HepG2 (cell line): ENCODE measurements around the gene CCND1. TPM values are rescaled to one million over a fixed set of nuclear protein-coding genes. Genes with fewer than 3 reads are reported as not detected.

ENCODE experiments used
- AHDC1 ChIP-seq: sonication (generic); formaldehyde crosslinking; IDR thresholded peaks from 2 replicates; pipeline ENCODE4 v1.5.1; 2020; ENCODE audit warnings: mild to moderate bottlenecking, missing genetic modification reagents, borderline replicate concordance
- ARID4A ChIP-seq: sonication (generic); formaldehyde crosslinking; IDR thresholded peaks from 2 replicates; pipeline ENCODE4 v1.5.0; 2020; ENCODE audit warnings: mild to moderate bottlenecking, missing genetic modification reagents, borderline replicate concordance
- GATAD1 ChIP-seq: IDR thresholded peaks from 2 replicates; pipeline ENCODE4 v1.6.1; 2016; ENCODE audit warnings: missing genetic modification reagents, missing compliant biosample characterization
- IRX3 ChIP-seq: sonication (generic); formaldehyde crosslinking; IDR thresholded peaks from 2 replicates; pipeline ENCODE4 v1.8.1; 2023; ENCODE audit warnings: mild to moderate bottlenecking, low read depth, missing genetic modification reagents, borderline replicate concordance
- MXD3 ChIP-seq: IDR thresholded peaks from 2 replicates; pipeline ENCODE4 v1.6.1; 2016; ENCODE audit warnings: mild to moderate bottlenecking, missing biosample characterization, missing genetic modification reagents
- RBM22 ChIP-seq: fragments of 200-400 bp; formaldehyde crosslinking; optimal IDR thresholded peaks from 2 replicates; pipeline ENCODE3; 2017; ENCODE audit warnings: mild to moderate bottlenecking, low read length, moderate library complexity
- ZBTB33 ChIP-seq: sonication (generic); formaldehyde crosslinking; IDR thresholded peaks from 2 replicates; pipeline ENCODE4 v1.4.0; 2020; ENCODE audit warnings: missing genetic modification reagents
- ZMYM3 ChIP-seq: sonication (generic); formaldehyde crosslinking; IDR thresholded peaks from 2 replicates; pipeline ENCODE4 v1.5.1; 2020; ENCODE audit warnings: mild to moderate bottlenecking, missing genetic modification reagents
- ZNF10 ChIP-seq: sonication (generic); formaldehyde crosslinking; IDR thresholded peaks from 2 replicates; pipeline ENCODE4 v1.4.0; 2020; ENCODE audit warnings: mild to moderate bottlenecking, low read depth, missing genetic modification reagents, borderline replicate concordance
- ZNF280D ChIP-seq: sonication (generic); formaldehyde crosslinking; IDR thresholded peaks from 2 replicates; pipeline ENCODE4 v1.5.1; 2020; ENCODE audit warnings: mild to moderate bottlenecking, missing genetic modification reagents
- ZNF546 ChIP-seq: sonication (generic); formaldehyde crosslinking; conservative IDR thresholded peaks from 2 replicates; pipeline ENCODE4 v1.8.1; 2023; ENCODE audit warnings: mild to moderate bottlenecking, missing genetic modification reagents
- ZNF549 ChIP-seq: sonication (generic); formaldehyde crosslinking; IDR thresholded peaks from 2 replicates; pipeline ENCODE4 v1.5.0; 2020; ENCODE audit warnings: missing genetic modification reagents
- polyA plus RNA-seq, 8 experiments: library from polyadenylated mRNA; depleted of rRNA in 3 of 8; stranded (reverse) in 7 of 8; unstranded in 1 of 8; fragments of >200 nt; fragmentation: Illumina TruSeq in 4 of 8; extraction: Trizol in 4 of 8; gene quantifications; 2 replicates each; pipeline versions ENCODE4 v1.2.1 to v1.2.3, GENCODE V29; 2011 to 2016; ENCODE audit warnings: low read depth in 4 of 8, missing spikeins in 1 of 8, mixed read lengths in 1 of 8; ENCODE audit not compliant: insufficient read depth in 1 of 8
- total RNA-seq, 5 experiments: library from RNA; depleted of rRNA; stranded (reverse); fragments of >200 nt; fragmentation: Illumina TruSeq; extraction: Trizol; gene quantifications; 2 replicates each; pipeline ENCODE4 v1.2.3, GENCODE V29; 2016; ENCODE audit warnings: low read depth in 1 of 5

The CCND1 gene
- total and polyA plus RNA-seq, 2 of the 13 experiments (the other 11 are each of a cell fraction or from before 2014, with no cell fraction given): 107 to 136 TPM

GRCh38 chr11:69657911-69658625 is 17.1 kb downstream of the CCND1 start (continued):
- TF ChIP-seq ZNF280D (CRISPR knock-in tag) (no peak), ZMYM3 (CRISPR knock-in tag) (peak; percentile 10), ARID4A (CRISPR knock-in tag) (peak; percentile 72; the same call in 1 of the 2 replicates), ZNF549 (no peak), AHDC1 (CRISPR knock-in tag) (no peak; the same call in 1 of the 2 replicates), GATAD1 (CRISPR knock-in tag) (peak; percentile 57; the same call in 1 of the 2 replicates), IRX3 (CRISPR knock-in tag) (no peak; the same call in 1 of the 2 replicates), ZNF10 (no peak), ZBTB33 (CRISPR knock-in tag) (peak; percentile 67; the same call in 1 of the 2 replicates), MXD3 (CRISPR knock-in tag) (no peak), ZNF546 (CRISPR knock-in tag) (peak; percentile 77; the same call in 1 of the 2 replicates), RBM22 (no peak)
